Stomach (tissue), 4 donors: ENCODE results near the gene TUSC2.

ENCODE experiments used
- POLR2A ChIP-seq, 4 donors: fragments of 450-650 bp; IDR thresholded peaks; one replicate each; pipeline ENCODE4 v1.6.1; 2016; ENCODE audit warnings: antibody characterized with exemption in 4 of 4, control low read depth in 2 of 4, mild to moderate bottlenecking in 1 of 4, moderate library complexity in 1 of 4
- TF ChIP-seq, protein P1 (sequence below), 7 experiments: fragments of 450-650 bp in 4 of 7; fragments of 200-600 bp in 3 of 7; sonication (generic) in 3 of 7; IDR thresholded peaks; one replicate each; pipeline ENCODE4 v1.5.1; 2016 to 2019; ENCODE audit warnings: antibody characterized with exemption in 7 of 7, control low read depth in 2 of 7, mild to moderate bottlenecking in 1 of 7

GRCh38 chr3:50323092-50323600 lies 4.9 kb downstream of the TUSC2 start:
- TF ChIP-seq POLR2A (IDR thresholded peaks at IDR 0.05) = no peak
- TF ChIP-seq, protein P1, sequence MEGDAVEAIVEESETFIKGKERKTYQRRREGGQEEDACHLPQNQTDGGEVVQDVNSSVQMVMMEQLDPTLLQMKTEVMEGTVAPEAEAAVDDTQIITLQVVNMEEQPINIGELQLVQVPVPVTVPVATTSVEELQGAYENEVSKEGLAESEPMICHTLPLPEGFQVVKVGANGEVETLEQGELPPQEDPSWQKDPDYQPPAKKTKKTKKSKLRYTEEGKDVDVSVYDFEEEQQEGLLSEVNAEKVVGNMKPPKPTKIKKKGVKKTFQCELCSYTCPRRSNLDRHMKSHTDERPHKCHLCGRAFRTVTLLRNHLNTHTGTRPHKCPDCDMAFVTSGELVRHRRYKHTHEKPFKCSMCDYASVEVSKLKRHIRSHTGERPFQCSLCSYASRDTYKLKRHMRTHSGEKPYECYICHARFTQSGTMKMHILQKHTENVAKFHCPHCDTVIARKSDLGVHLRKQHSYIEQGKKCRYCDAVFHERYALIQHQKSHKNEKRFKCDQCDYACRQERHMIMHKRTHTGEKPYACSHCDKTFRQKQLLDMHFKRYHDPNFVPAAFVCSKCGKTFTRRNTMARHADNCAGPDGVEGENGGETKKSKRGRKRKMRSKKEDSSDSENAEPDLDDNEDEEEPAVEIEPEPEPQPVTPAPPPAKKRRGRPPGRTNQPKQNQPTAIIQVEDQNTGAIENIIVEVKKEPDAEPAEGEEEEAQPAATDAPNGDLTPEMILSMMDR (IDR thresholded peaks at IDR 0.05) = no peak
